ENCODE measurements around the gene GDPD1. TPM values are rescaled to one million over a fixed set of nuclear protein-coding genes. Genes with fewer than 3 reads are reported as not detected.

GDPD1 gene
- 1 to 10 TPM; 3.8 to 5.6 TPM for total RNA-seq

DNA sequence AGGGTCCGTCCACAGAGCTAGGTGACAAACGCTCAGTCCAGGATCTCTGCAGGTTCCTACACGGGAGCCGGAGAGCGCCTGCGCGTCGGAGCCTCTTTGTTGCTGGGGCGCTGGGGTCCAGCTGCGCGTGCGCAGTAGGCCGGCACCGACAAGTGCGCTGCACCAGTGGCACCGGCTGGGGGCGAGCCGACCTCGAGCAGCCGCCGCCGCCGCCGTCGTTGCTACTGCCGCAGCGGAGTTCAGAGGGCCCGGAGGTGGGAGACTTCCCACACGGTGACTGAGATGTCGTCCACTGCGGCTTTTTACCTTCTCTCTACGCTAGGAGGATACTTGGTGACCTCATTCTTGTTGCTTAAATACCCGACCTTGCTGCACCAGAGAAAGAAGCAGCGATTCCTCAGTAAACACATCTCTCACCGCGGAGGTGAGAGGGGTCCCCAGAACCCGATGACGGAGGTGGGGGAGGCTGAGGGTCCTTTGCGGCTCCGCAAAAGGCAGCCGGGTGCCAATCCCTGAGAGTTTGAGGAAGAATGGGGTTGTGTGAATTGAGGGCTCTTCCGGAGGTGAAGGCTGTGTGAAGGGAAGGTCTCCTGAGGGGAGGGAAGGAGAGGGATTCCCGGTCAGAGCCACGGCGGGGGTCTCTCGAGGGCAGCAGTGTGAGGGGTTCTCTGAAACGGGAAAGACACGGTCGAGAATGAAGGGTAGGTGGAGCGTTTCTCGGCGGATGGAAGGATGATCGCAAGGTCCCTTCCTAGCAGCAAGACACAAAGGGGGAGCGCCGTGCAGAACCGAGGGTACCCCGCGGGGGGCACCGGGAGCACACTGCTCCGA is at the start of gene GDPD1:
TSS of gene GDPD1 (plus strand) at position 184 of the 831 bp plus-strand sequence. CDS start at position 283, 99 bp downstream.
- H3K36me3 ChIP-seq = no peaks in the 10 kb centered on the region
- no peaks in the 10 kb centered on the region for H3K27me3 ChIP-seq (replicated peaks; ENCODE audit: insufficient read depth)
- WGBS = under 1% methylated on average over 60 of the region's 60 CpGs
- intact Hi-C loops (cut with DNase I) = no loop called here
- H3K9me3 ChIP-seq = no peaks in the 10 kb centered on the region
- DNase-seq (ENCODE audit: low spot score) = peak; percentile 94
- H3K4me3 ChIP-seq = peak within 1 kb of the TSS; percentile 57 to 71
- H3K4me1 ChIP-seq (replicated peaks) = no peaks in the 10 kb centered on the region
- TF ChIP-seq POLR2AphosphoS5 (IDR thresholded peaks at IDR 0.05) (peak; percentile 85), POLR2A (IDR thresholded peaks at IDR 0.05) (no peak)
- TF ChIP-seq, protein P1, sequence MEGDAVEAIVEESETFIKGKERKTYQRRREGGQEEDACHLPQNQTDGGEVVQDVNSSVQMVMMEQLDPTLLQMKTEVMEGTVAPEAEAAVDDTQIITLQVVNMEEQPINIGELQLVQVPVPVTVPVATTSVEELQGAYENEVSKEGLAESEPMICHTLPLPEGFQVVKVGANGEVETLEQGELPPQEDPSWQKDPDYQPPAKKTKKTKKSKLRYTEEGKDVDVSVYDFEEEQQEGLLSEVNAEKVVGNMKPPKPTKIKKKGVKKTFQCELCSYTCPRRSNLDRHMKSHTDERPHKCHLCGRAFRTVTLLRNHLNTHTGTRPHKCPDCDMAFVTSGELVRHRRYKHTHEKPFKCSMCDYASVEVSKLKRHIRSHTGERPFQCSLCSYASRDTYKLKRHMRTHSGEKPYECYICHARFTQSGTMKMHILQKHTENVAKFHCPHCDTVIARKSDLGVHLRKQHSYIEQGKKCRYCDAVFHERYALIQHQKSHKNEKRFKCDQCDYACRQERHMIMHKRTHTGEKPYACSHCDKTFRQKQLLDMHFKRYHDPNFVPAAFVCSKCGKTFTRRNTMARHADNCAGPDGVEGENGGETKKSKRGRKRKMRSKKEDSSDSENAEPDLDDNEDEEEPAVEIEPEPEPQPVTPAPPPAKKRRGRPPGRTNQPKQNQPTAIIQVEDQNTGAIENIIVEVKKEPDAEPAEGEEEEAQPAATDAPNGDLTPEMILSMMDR (IDR thresholded peaks at IDR 0.05) = peak in 3 of 4 experiments; percentile 61 to 89 (median 84)
- H3K27ac ChIP-seq = peak within 1 kb of the TSS; percentile 77 to 89

GRCh38 chr17:59172436-59173004 is 47.8 kb upstream of the GDPD1 start:
- TF ChIP-seq, protein P1 (IDR thresholded peaks at IDR 0.05) = no peak
- TF ChIP-seq POLR2A (IDR thresholded peaks at IDR 0.05) (no peak), POLR2AphosphoS5 (IDR thresholded peaks at IDR 0.05) (no peak)
- H3K27ac ChIP-seq = no peak overlapping the region
- no peaks in the 10 kb centered on the region for H3K4me1 ChIP-seq (replicated peaks)
- no peaks in the 10 kb centered on the region for H3K27me3 ChIP-seq (replicated peaks; ENCODE audit: insufficient read depth)
- WGBS = 97% methylated on average over 30 of the region's 33 CpGs
- no peaks in the 10 kb centered on the region for H3K9me3 ChIP-seq
- intact Hi-C loops (cut with DNase I) = no loop called here
- no peak overlapping the region for H3K4me3 ChIP-seq
- DNase-seq (ENCODE audit: low spot score) = no peak
- H3K36me3 ChIP-seq = no peaks in the 10 kb centered on the region

GRCh38 chr17:59174671-59175070 is 45.6 kb upstream of the GDPD1 start:
- no peak for TF ChIP-seq POLR2A (IDR thresholded peaks at IDR 0.05)
- no peak for TF ChIP-seq POLR2AphosphoS5 (IDR thresholded peaks at IDR 0.05)
- TF ChIP-seq, protein P1 (IDR thresholded peaks at IDR 0.05) = no peak

DNA sequence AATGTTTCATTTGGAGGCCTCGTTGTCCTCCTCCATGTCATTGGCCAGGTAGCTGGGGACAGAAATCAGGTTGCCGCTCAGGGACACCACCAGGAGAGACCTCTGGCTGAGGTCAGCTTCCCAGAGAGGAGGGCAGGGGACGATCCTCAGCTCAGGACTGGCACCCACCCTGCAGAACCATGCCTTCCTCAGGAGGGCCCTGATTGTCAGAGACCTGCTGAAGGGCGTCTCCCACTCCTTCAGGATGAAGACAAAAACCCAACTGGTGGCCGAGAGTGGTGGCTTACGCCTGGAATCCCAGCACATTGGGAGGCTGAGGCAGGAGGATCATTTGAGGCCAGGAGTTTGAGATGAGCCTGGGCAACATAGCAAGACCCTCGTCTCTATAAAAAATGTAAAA is 45.2 kb upstream of the GDPD1 start:
- DNase-seq (ENCODE audit: low spot score) = no peak
- H3K27ac ChIP-seq = no peak overlapping the region
- H3K4me1 ChIP-seq (replicated peaks) = no peaks in the 10 kb centered on the region
- TF ChIP-seq POLR2A (IDR thresholded peaks at IDR 0.05) = no peak
- TF ChIP-seq, protein P1 (IDR thresholded peaks at IDR 0.05) = no peak
- TF ChIP-seq POLR2AphosphoS5 (IDR thresholded peaks at IDR 0.05) = no peak
- intact Hi-C loops (cut with DNase I) = no loop called here
- H3K36me3 ChIP-seq = no peaks in the 10 kb centered on the region
- H3K27me3 ChIP-seq (replicated peaks; ENCODE audit: insufficient read depth) = no peaks in the 10 kb centered on the region
- no peaks in the 10 kb centered on the region for H3K9me3 ChIP-seq
- 97% methylated on average over 7 of the region's 7 CpGs for WGBS
- H3K4me3 ChIP-seq = no peak overlapping the region

More at GRCh38 chr17:59174671-59175070, 45.6 kb upstream of the GDPD1 start:
- WGBS = 96% methylated on average over 11 of the region's 11 CpGs
- Histone ChIP-seq H3K27ac (no peak overlapping the region), H3K9me3 (no peaks in the 10 kb centered on the region), H3K4me1 (replicated peaks) (no peaks in the 10 kb centered on the region), H3K27me3 (replicated peaks; ENCODE audit: insufficient read depth) (no peaks in the 10 kb centered on the region), H3K36me3 (no peaks in the 10 kb centered on the region), H3K4me3 (no peak overlapping the region)
- intact Hi-C loops (cut with DNase I) = no loop called here
- DNase-seq (ENCODE audit: low spot score) = no peak

Measured in prostate gland (tissue), 2 donors.